Mammary epithelial cell (primary cell): ENCODE data around the gene HEBP1.

ENCODE experiments used
- CTCF ChIP-seq, 2 donors: IDR thresholded peaks in 1 of 2; conservative IDR thresholded peaks in 1 of 2; 2 replicates each; pipeline ENCODE4 v1.5.1; 2011 to 2012; ENCODE audit warnings: inconsistent platforms in 2 of 2, low read length in 2 of 2, mild to moderate bottlenecking in 2 of 2, control low read depth in 1 of 2, low read depth in 1 of 2; ENCODE audit not compliant: insufficient read depth in 1 of 2; ENCODE audit errors: extremely low read depth in 1 of 2
- EZH2 ChIP-seq: IDR thresholded peaks from 2 replicates; pipeline ENCODE4 v1.6.1; 2012; ENCODE audit warnings: low read length, inconsistent platforms, borderline replicate concordance

DNA sequence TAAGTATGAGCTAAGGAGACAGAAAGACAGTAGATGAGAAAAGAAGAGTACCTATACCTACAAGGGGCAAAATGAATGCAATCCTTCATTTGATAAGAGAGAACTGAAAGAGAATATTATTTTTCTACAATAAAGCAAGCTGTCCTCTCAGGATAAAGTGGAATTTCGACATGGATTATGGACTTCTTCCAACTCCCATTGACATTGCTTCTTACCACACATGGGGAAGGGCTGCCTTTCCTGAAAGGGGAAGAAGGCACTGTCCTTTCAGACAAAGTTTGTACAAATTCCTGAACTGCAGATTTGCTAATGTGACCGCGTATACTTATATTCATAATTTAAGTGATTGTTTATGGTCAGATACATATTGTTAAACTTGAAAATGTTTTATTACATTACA is 4.3 kb upstream of the HEBP1 start:
- TF ChIP-seq CTCF (conservative IDR thresholded peaks at IDR 0.05 in 1 of 2, IDR thresholded peaks at IDR 0.05 in 1 of 2; ENCODE audit: extremely low read depth in 1 of 2, insufficient read depth in 1 of 2, low read depth in 1 of 2, low read length in 2 of 2) (no peak), EZH2 (no peak)
